ACC112 (cell line): ENCODE measurements around the gene RIPK4.
"Not testable (repeated sequence)": the region's sequence is repeated elsewhere in the genome, so short reads cannot be mapped to it uniquely, and the experiment has no call there.

Experiments
- H2AFZ ChIP-seq: fragments of 200-600 bp; sonication (generic); one replicate; pipeline ENCODE4 v1.6.0; 2017; ENCODE audit warnings: antibody characterized with exemption, low read length; ENCODE audit not compliant: unreplicated experiment
- H3K27ac ChIP-seq: fragments of 200-600 bp; sonication (generic); 2 replicates; pipeline ENCODE4 v1.5.1; 2014; ENCODE audit warnings: low read depth, mild to moderate bottlenecking, antibody characterized with exemption, low read length, moderate library complexity
- H3K27me3 ChIP-seq: fragments of 200-600 bp; sonication (generic); 2 replicates; pipeline ENCODE4 v1.6.1; 2014; ENCODE audit warnings: mild to moderate bottlenecking, antibody characterized with exemption, low read length, moderate library complexity, mixed read lengths; ENCODE audit not compliant: insufficient read depth
- H3K36me3 ChIP-seq: fragments of 200-600 bp; sonication (generic); 2 replicates; pipeline ENCODE4 v1.6.1; 2016; ENCODE audit warnings: mild to moderate bottlenecking, antibody characterized with exemption, low read length, moderate library complexity, mixed read lengths; ENCODE audit not compliant: insufficient read depth
- H3K4me1 ChIP-seq: fragments of 200-600 bp; sonication (generic); one replicate; pipeline ENCODE4 v1.6.1; 2016; ENCODE audit warnings: low read length, mixed read lengths; ENCODE audit not compliant: insufficient read depth, unreplicated experiment, control insufficient read depth
- H3K4me3 ChIP-seq: fragments of 200-600 bp; sonication (generic); 2 replicates; pipeline ENCODE4 v1.5.1; 2014; ENCODE audit warnings: mild to moderate bottlenecking, low read depth, low read length
- H3K79me2 ChIP-seq: fragments of 200-600 bp; sonication (generic); one replicate; pipeline ENCODE4 v1.6.0; 2016; ENCODE audit warnings: low read length; ENCODE audit not compliant: control insufficient read depth, unreplicated experiment, insufficient read depth

The RIPK4 gene

DNA sequence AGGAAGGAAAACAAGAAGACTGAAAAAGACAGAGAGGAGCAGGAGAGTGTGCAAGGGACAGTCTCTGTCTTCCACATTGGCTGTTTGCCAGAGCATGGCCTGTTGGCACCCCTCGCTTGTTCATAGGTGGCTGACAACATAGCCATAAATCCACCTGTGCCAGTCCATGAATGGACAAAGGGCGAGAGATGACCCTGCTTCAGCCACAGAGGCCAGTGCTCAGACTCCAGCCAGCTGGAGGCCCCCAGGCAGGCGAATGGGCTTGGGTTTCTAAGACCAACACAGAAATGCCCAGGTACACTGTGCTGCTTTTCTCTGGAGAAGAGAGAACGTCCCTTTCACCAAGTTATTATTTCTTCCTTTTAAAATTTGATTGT lies 60.6 kb downstream of the RIPK4 start:
- H3K27me3 ChIP-seq = no peaks in the 10 kb centered on the region
- no peaks in the 10 kb centered on the region for H3K36me3 ChIP-seq
- no peak overlapping the region for H3K27ac ChIP-seq
- H3K4me1 ChIP-seq = no peaks in the 10 kb centered on the region
- no peaks in the 10 kb centered on the region for H3K79me2 ChIP-seq
- H3K4me3 ChIP-seq = no peak overlapping the region
- H2AFZ ChIP-seq = no peak overlapping the region

DNA sequence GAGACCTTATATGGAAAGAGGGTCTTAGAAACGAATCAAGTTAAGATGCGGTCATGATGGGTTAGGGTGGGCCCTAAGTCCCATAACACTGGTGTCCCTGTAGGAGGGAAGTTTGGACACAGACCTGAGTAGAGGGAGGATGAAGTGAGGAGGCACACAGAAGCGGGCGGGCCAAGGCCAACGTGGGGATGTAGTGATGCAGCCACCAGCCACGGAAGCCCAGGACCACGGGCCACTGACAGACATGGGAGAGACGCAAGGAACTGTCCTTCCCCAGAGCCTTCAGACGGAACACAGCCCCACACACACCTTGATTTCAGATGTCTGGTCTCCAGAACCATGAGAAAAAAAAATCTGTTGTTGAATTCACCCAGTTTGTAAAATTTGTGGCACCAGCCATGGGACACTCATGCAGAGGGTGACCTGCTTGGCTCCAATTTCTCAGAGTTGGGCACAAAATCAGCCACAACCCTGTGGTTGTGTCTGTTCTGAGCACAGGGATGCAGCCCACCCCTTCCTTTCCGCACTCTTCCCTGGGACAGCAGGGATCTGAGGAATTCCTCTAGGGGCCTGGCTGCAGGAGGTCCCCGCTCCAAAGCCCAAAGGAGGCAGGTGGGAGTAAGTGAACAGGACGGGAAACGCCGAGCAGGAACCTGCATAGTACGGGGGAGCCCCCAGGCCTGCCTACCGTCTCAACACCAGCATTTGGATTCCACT lies 61.1 kb downstream of the RIPK4 start:
- Histone ChIP-seq H3K27ac (no peak overlapping the region), H2AFZ (no peak overlapping the region), H3K27me3 (no peaks in the 10 kb centered on the region), H3K79me2 (no peaks in the 10 kb centered on the region), H3K4me3 (no peak overlapping the region), H3K4me1 (no peaks in the 10 kb centered on the region), H3K36me3 (no peaks in the 10 kb centered on the region)

DNA sequence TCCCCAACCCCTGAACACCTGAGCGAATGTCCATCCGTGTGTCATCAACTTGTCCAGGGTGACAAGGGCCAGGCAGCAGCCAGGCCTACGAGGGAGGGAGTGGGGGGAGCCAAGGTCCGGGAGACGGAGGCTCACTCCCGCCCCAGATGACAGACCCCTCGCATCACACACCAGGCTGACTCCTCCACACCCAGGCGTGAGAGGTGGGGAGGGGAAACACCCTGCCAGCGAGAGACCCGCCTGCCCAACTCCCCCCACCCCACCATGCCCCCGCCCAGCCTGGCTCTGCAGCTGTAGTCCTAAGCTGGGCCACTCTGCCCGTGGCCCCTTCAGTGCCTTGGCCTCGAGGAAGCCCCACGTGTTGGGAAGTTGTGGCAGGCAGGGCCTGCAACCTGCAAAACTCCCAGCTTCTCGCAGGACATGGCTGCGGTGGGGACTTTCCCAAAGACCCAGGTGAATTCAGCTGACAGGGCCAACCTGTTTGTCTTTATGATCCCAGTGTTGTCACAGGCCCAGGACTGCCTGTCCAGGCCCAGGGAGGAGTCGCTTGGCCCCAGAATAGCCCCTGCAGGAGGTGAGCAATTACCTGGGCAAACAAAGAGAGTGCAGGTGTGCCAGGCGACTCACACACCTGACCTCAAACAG lies 62.9 kb downstream of the RIPK4 start:
- Histone ChIP-seq H3K36me3 (no peaks in the 10 kb centered on the region), H3K27ac (no peak overlapping the region), H3K4me1 (no peaks in the 10 kb centered on the region), H2AFZ (no peak overlapping the region), H3K79me2 (no peaks in the 10 kb centered on the region), H3K4me3 (no peak overlapping the region), H3K27me3 (no peaks in the 10 kb centered on the region)

DNA sequence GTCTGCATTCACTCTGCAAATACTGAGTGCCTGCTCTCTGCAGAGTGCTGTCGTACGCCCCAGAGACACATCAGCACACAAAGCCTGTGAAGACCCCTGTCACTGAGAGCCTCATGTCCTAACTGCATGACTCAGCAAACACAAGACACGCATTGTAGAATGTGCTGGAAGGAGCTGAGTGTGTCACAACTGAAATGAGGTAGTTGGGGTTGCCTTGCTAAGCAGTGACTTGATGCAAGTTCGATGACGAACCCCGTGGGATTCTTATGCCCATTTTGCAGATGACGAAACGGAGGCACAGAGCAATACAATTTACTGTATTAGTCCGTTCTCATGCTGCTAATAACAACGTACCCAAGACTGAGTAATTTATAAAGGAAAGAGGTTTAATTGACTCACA lies 65.1 kb downstream of the RIPK4 start:
- Histone ChIP-seq H3K4me3 (no peak overlapping the region), H3K36me3 (no peaks in the 10 kb centered on the region), H3K4me1 (no peaks in the 10 kb centered on the region), H3K27me3 (no peaks in the 10 kb centered on the region), H3K27ac (no peak overlapping the region), H3K79me2 (no peaks in the 10 kb centered on the region), H2AFZ (no peak overlapping the region)

DNA sequence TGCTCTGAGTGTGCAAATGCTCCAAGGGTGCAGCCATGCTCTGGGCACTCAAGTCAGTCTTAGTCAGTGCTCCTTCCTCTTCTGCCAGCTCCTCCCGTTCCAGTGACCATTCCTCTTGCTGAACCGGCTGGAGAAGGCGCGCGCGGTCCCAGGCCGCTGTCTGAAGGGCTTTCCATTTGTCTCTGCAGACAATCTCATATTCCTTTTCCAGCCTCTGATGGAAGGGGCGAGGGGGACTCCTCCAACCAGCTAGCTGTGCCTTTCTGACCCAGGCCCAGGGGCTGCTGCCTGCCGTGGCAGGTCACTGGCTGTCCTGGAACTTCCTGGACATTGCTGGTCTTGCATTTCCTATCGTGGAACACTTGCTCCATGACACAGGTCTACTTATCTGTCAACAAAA lies 67.5 kb downstream of the RIPK4 start:
- Histone ChIP-seq H3K79me2 (no peaks in the 10 kb centered on the region), H3K27ac (no peak overlapping the region), H3K4me1 (no peaks in the 10 kb centered on the region), H3K36me3 (no peaks in the 10 kb centered on the region), H3K27me3 (peaks cover 11% of the 10 kb centered on the region; the same call in 1 of the 2 replicates), H3K4me3 (no peak overlapping the region), H2AFZ (no peak overlapping the region)

DNA sequence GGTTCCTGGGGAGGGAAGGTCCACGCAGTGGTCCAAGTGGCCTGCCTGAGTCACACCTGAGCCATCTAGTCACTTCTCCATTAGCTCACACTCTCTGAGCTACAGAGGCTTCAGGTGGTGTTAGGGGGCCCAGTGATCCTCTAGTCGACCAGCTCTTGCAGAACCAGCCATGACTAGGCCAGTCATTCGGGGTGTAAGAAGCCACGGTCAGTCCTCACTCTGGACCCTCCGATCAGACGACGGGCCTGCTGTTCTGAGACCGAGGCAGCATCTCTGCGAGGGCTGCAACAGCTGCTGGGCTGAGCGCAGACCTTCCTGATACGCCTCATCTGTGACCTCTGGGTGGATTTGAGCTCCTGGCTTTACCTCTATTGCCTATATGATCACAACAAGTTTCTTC lies 68.8 kb downstream of the RIPK4 start:
- Histone ChIP-seq H3K36me3 (no peaks in the 10 kb centered on the region), H2AFZ (no peak overlapping the region), H3K4me3 (no peak overlapping the region), H3K27me3 (peaks cover 16% of the 10 kb centered on the region; the same call in 1 of the 2 replicates), H3K4me1 (no peaks in the 10 kb centered on the region), H3K27ac (no peak overlapping the region), H3K79me2 (no peaks in the 10 kb centered on the region)

DNA sequence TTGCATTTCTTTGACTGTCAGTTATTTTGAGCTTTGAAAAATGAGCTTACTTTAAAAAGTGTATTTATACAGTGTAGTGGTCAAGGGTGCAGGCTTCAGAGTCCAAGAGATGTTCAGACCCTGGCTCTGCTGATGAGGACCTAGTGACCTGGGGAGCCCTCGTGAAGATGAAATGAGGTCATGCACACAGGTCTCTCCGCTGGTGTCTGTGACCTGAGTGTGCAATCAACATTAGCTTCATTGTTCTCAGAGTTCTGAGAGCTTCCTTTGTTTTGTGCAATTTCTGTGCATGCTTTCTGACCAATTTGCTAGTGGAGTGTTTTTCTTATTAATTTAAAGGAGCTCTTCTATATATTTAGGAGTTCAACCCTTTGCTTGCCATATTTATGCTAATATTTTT lies 71.3 kb downstream of the RIPK4 start:
- peaks cover 37% of the 10 kb centered on the region for H3K27me3 ChIP-seq
- H3K4me1 ChIP-seq = no peaks in the 10 kb centered on the region
- no peak overlapping the region for H3K27ac ChIP-seq
- no peak overlapping the region for H2AFZ ChIP-seq
- H3K36me3 ChIP-seq = no peaks in the 10 kb centered on the region
- no peaks in the 10 kb centered on the region for H3K79me2 ChIP-seq
- no peak overlapping the region for H3K4me3 ChIP-seq

DNA sequence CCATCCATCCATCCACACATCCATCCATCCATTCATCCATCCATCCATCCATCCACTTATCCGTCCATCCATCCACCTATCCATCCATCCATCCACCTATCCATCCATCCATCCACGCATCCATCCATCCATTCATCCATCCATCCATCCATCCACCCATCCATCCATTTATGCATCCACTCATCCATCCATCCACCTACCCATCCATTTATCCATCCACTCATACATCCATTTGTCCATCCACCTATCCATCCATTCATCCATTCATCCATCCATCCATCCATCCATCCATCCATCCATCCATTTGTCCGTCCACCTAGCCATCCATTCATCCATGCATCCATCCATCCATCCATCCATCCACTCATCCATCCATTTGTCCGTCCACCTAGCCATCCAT lies 72.8 kb downstream of the RIPK4 start:
- not testable (repeated sequence) for H3K4me3 ChIP-seq, H3K27ac ChIP-seq, H2AFZ ChIP-seq, H3K4me1 ChIP-seq, H3K36me3 ChIP-seq, H3K79me2 ChIP-seq
- H3K27me3 ChIP-seq = peaks cover 37% of the 10 kb centered on the region

DNA sequence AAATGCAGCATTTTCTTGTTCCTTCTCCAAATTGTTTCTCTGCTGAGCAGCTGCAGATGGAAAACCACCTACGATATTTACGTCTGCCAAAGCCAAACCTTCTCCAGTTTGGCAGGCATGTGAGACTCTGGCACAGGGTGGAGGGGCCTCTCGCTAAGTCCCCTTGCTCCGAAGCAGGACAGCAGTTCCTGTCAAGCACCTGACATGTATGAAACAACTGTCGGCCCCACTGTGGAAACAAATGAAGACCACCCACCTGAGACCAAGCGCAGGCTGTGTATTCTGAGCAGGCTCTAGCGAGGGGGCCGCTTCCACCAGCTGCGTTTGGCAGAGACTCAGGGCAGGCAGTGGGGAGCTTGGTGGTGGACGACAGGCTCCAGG lies 74.7 kb downstream of the RIPK4 start:
- H3K27ac ChIP-seq = no peak overlapping the region
- no peaks in the 10 kb centered on the region for H3K79me2 ChIP-seq
- H3K36me3 ChIP-seq = no peaks in the 10 kb centered on the region
- no peaks in the 10 kb centered on the region for H3K4me1 ChIP-seq
- no peak overlapping the region for H3K4me3 ChIP-seq
- H2AFZ ChIP-seq = no peak overlapping the region
- H3K27me3 ChIP-seq = peaks cover 37% of the 10 kb centered on the region

DNA sequence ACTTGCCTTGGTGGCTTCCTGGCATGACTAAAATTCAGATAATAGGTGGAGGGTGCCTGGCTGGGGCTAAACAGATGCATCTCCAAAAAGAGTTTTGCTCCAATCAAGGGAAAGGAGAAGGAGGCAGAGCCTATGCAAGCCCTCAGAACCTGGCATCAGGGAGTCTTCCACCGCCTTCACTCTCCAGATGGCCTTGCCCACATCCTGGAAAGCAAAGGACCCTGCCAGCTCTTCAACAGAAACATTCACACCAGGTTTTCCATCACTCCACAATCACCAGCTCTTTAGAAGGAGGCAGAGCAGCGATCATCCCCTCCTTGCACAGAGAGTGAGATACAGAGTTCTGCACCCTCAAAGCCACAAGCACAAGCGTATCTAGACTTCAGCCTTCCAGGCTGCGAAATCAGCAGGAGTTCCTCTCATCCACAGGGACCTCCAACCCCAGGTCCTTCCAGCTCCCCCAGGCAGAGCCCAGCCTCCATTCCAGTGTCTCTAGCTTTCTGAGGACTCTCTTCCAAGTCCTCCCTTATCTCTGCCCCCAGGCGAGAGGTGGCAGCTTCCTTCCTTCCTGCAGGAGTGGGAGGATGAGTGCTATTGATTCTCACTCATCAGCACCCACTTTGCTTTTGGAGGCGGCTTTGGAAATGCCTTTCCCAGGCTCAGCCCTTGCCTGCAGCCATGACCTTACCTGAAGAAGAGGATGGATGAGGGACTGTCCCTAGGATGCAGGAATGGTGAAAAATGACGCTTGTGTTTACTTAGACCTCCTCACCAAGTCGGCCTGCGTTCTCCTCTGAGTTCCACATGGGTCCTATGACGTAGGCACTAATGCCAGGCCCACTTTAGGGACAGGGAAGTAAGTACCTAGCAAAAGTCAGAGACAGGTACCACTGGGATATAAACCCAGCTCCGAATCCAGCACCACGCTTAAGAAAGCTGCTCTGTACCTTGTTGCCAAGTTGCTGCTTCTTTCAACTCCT lies 75.4 kb downstream of the RIPK4 start:
- Histone ChIP-seq H3K4me3 (no peak overlapping the region), H3K27me3 (peaks cover 36% of the 10 kb centered on the region), H3K27ac (no peak overlapping the region), H3K36me3 (no peaks in the 10 kb centered on the region), H2AFZ (no peak overlapping the region), H3K79me2 (no peaks in the 10 kb centered on the region), H3K4me1 (no peaks in the 10 kb centered on the region)
